Neural cell (in vitro differentiated cells): ENCODE measurements around the gene ECI1. TPM values are rescaled to one million over a fixed set of nuclear protein-coding genes. Genes with fewer than 3 reads are reported as not detected.

ENCODE experiments used
- H2AFZ ChIP-seq: fragments of 200-600, 300-800 bp; sonication (generic), shearing (Covaris generic); 2 replicates; pipeline ENCODE4 v1.6.0; 2014; ENCODE audit warnings: low read depth, mild to moderate bottlenecking, antibody characterized with exemption, low read length, moderate library complexity
- H3F3A ChIP-seq: fragments of 200-600 bp; shearing (Covaris generic); 2 replicates; pipeline ENCODE4 v1.6.1; 2016; ENCODE audit warnings: mild to moderate bottlenecking, moderate library complexity, mixed read lengths, antibody characterized with exemption, low read length; ENCODE audit not compliant: insufficient read depth, poor library complexity, severe bottlenecking
- H3K27ac ChIP-seq: fragments of 200-600, 300-800 bp; sonication (generic), shearing (Covaris generic); 2 replicates; pipeline ENCODE4 v1.5.1; 2014; ENCODE audit warnings: mild to moderate bottlenecking, low read length, moderate library complexity
- H3K27me3 ChIP-seq: fragments of 300-800, 200-600 bp; sonication (generic), shearing (Covaris generic); 2 replicates; pipeline ENCODE4 v1.6.0; 2014; ENCODE audit warnings: mild to moderate bottlenecking, low read depth, low read length, moderate library complexity; ENCODE audit not compliant: insufficient read depth
- H3K36me3 ChIP-seq: fragments of 300-800, 200-600 bp; sonication (generic), shearing (Covaris generic); 2 replicates; pipeline ENCODE4 v1.5.1; 2014; ENCODE audit warnings: mild to moderate bottlenecking, antibody characterized with exemption, low read length, moderate library complexity; ENCODE audit not compliant: insufficient read depth
- H3K4me2 ChIP-seq: fragments of 300-800, 200-600 bp; sonication (generic), shearing (Covaris generic); 2 replicates; pipeline ENCODE4 v1.6.0; 2014; ENCODE audit warnings: mild to moderate bottlenecking, low read length
- H3K4me3 ChIP-seq: fragments of 300-800, 200-600 bp; sonication (generic), shearing (Covaris generic); 2 replicates; pipeline ENCODE4 v1.5.1; 2014; ENCODE audit warnings: mild to moderate bottlenecking, low read length, moderate library complexity
- H3K79me2 ChIP-seq: fragments of 200-600 bp; shearing (Covaris generic); replicated peaks from 2 replicates; pipeline ENCODE4 v1.6.0; 2014; ENCODE audit warnings: mild to moderate bottlenecking, low read length, moderate library complexity; ENCODE audit not compliant: insufficient read depth
- H3K9ac ChIP-seq: fragments of 300-800, 200-600 bp; sonication (generic), shearing (Covaris generic); 2 replicates; pipeline ENCODE4 v1.6.1; 2016; ENCODE audit warnings: mild to moderate bottlenecking, low read length, mixed read lengths
- H3K9me2 ChIP-seq: fragments of 200-600 bp; shearing (Covaris generic); 2 replicates; pipeline ENCODE4 v1.6.1; 2016; ENCODE audit warnings: mild to moderate bottlenecking, low read length, mixed read lengths; ENCODE audit not compliant: insufficient read depth
- H3K9me3 ChIP-seq: fragments of 200-600, 300-800 bp; sonication (generic), shearing (Covaris generic); 2 replicates; pipeline ENCODE4 v1.6.1; 2016; ENCODE audit warnings: mild to moderate bottlenecking, mixed run types, low read length, moderate library complexity, mixed read lengths
- H4K20me1 ChIP-seq: fragments of 200-600 bp; shearing (Covaris generic); 2 replicates; pipeline ENCODE4 v1.6.1; 2016; ENCODE audit warnings: mild to moderate bottlenecking, mixed run types; ENCODE audit not compliant: insufficient read depth
- EP300 ChIP-seq: fragments of 450-650 bp; conservative IDR thresholded peaks from 2 replicates; pipeline ENCODE4 v1.6.1; 2014; ENCODE audit warnings: antibody characterized with exemption, mild to moderate bottlenecking, moderate library complexity; ENCODE audit not compliant: poor library complexity, severe bottlenecking
- EZH2 ChIP-seq: fragments of 200-600, 300-800 bp; shearing (Covaris generic), sonication (generic); IDR thresholded peaks from 2 replicates; pipeline ENCODE4 v1.6.1; 2014; ENCODE audit warnings: antibody characterized with exemption, low read length, borderline replicate concordance, mild to moderate bottlenecking; ENCODE audit not compliant: insufficient read depth, poor library complexity, severe bottlenecking
- MXI1 ChIP-seq: fragments of 450-650 bp; conservative IDR thresholded peaks from 2 replicates; pipeline ENCODE4 v1.6.1; 2014; ENCODE audit warnings: antibody characterized with exemption, mild to moderate bottlenecking; ENCODE audit not compliant: poor library complexity, severe bottlenecking
- POLR2AphosphoS5 ChIP-seq: IDR thresholded peaks from 2 replicates; pipeline ENCODE4 v1.6.1; 2012
- RAD21 ChIP-seq: fragments of 450-650 bp; conservative IDR thresholded peaks from 2 replicates; pipeline ENCODE4 v1.6.1; 2014; ENCODE audit warnings: antibody characterized with exemption, mild to moderate bottlenecking, moderate library complexity
- SMC3 ChIP-seq: fragments of 450-650 bp; conservative IDR thresholded peaks from 2 replicates; pipeline ENCODE4 v1.6.1; 2014; ENCODE audit warnings: antibody characterized with exemption, mild to moderate bottlenecking, moderate library complexity; ENCODE audit not compliant: poor library complexity
- TAF1 ChIP-seq: IDR thresholded peaks from 2 replicates; pipeline ENCODE4 v1.6.1; 2012; ENCODE audit warnings: low read depth
- polyA plus RNA-seq: library from polyadenylated mRNA; depleted of rRNA; stranded (reverse); fragments of >200 nt; gene quantifications from 2 replicates; pipeline ENCODE4 v1.2.3, GENCODE V29; 2014
- TF ChIP-seq, protein P1 (sequence below): fragments of 450-650 bp; IDR thresholded peaks from 2 replicates; pipeline ENCODE4 v1.5.1; 2014; ENCODE audit warnings: antibody characterized with exemption, mild to moderate bottlenecking, moderate library complexity; ENCODE audit not compliant: poor library complexity, severe bottlenecking
- TF ChIP-seq, protein P2 (sequence below): IDR thresholded peaks from 2 replicates; pipeline ENCODE4 v1.6.1; 2012; ENCODE audit warnings: borderline replicate concordance

Gene ECI1
- polyA plus RNA-seq, 1 donor from 2014 or later = 35.3 TPM

DNA sequence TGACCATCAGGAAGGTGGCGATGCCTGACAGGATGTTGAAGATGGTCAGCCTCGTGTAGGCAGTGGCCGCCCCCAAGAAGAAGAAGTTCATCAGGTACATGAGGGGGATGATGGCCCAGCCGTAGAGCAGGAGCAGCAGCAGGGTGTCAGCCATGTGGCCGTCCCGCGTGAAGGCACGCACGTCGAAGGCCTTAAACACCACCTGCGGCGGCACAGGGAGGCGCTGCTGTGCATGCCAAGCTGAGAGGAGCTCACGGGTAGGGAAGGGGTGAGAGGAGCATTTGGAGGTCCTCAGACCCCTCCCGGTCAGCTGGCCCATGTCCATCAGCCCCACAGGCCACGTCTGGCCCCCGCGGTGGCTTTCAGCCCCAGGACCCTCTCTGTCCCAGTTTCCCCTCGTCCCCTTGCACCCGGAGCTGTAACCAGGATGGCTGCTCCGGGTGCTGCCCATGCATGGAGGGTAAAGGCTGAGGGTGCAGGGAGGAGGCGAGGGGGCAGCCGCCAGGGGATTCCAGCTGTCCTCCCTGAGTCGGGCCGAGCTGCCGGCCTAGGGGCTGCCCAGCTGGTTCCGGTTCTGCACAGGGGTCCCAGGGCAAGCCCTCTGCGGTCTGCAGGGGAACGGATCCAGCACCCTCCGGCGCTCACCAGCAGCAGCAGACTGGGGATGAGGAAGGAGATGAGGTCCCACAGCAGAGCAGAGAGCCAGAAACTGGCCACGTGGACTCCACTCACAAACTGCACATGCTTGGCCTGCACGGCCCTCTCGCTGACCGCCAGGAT, 33.6 kb upstream of the ECI1 start:
- Histone ChIP-seq H3K4me2 (no peak overlapping the region), H3K9me3 (no peaks in the 10 kb centered on the region), H3K27me3 (no peaks in the 10 kb centered on the region), H3K9ac (no peak overlapping the region), H3K4me3 (no peak overlapping the region), H3K36me3 (no peaks in the 10 kb centered on the region), H3K79me2 (no peaks in the 10 kb centered on the region), H3F3A (no peaks in the 10 kb centered on the region), H4K20me1 (no peaks in the 10 kb centered on the region), H2AFZ (no peak overlapping the region), H3K9me2 (no peaks in the 10 kb centered on the region), H3K27ac (no peak overlapping the region)
- no peak for TF ChIP-seq EZH2
- TF ChIP-seq, protein P1, sequence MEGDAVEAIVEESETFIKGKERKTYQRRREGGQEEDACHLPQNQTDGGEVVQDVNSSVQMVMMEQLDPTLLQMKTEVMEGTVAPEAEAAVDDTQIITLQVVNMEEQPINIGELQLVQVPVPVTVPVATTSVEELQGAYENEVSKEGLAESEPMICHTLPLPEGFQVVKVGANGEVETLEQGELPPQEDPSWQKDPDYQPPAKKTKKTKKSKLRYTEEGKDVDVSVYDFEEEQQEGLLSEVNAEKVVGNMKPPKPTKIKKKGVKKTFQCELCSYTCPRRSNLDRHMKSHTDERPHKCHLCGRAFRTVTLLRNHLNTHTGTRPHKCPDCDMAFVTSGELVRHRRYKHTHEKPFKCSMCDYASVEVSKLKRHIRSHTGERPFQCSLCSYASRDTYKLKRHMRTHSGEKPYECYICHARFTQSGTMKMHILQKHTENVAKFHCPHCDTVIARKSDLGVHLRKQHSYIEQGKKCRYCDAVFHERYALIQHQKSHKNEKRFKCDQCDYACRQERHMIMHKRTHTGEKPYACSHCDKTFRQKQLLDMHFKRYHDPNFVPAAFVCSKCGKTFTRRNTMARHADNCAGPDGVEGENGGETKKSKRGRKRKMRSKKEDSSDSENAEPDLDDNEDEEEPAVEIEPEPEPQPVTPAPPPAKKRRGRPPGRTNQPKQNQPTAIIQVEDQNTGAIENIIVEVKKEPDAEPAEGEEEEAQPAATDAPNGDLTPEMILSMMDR = no peak

DNA sequence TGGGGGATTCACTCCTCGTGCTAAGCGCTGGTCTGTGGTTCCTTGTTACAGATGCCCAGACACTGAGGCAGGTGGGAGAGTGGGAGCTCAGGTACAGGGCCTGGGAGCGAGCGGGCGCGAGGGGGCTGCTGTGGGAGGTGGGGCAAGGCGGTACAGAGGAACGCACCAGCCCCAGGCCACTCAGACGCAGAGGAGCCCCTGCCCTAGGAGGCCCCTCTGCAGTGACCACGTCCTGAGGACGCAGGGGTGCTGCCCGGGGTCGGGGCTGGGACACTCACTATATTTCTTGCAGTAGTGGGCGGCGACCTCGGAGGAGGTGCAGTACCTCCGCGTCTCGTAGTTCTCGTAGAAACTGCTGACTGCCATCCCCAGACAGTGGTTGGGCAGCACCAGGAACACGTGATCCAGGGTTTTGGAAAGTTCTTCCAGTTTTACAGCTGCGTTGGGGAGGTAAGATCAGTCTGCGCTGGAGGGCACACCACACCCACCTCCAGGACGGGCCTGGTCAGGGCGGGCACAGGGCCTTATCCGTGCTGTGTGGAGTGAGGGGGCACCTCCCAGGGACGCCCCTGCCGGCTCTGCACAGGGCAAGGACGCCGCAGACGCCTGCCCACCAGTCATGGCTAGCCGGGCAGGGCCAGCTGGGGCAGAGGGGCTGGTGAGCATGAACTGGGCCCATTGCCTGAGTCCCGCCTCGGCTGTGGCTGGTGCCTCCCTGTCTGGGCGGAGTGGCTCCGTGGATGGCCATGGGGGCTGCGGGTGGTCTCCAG, 32.8 kb upstream of the ECI1 start:
- Histone ChIP-seq H3K9me3 (no peaks in the 10 kb centered on the region), H2AFZ (no peak overlapping the region), H3K79me2 (no peaks in the 10 kb centered on the region), H3K4me3 (no peak overlapping the region), H3F3A (no peaks in the 10 kb centered on the region), H3K36me3 (no peaks in the 10 kb centered on the region), H3K9ac (no peak overlapping the region), H3K27ac (no peak overlapping the region), H3K27me3 (no peaks in the 10 kb centered on the region), H3K9me2 (no peaks in the 10 kb centered on the region), H3K4me2 (no peak overlapping the region), H4K20me1 (no peaks in the 10 kb centered on the region)
- TF ChIP-seq SMC3 = no peak
- TF ChIP-seq, protein P1 = no peak
- no peak for TF ChIP-seq MXI1
- TF ChIP-seq EP300 = no peak
- TF ChIP-seq EZH2 = no peak
- TF ChIP-seq, protein P2, sequence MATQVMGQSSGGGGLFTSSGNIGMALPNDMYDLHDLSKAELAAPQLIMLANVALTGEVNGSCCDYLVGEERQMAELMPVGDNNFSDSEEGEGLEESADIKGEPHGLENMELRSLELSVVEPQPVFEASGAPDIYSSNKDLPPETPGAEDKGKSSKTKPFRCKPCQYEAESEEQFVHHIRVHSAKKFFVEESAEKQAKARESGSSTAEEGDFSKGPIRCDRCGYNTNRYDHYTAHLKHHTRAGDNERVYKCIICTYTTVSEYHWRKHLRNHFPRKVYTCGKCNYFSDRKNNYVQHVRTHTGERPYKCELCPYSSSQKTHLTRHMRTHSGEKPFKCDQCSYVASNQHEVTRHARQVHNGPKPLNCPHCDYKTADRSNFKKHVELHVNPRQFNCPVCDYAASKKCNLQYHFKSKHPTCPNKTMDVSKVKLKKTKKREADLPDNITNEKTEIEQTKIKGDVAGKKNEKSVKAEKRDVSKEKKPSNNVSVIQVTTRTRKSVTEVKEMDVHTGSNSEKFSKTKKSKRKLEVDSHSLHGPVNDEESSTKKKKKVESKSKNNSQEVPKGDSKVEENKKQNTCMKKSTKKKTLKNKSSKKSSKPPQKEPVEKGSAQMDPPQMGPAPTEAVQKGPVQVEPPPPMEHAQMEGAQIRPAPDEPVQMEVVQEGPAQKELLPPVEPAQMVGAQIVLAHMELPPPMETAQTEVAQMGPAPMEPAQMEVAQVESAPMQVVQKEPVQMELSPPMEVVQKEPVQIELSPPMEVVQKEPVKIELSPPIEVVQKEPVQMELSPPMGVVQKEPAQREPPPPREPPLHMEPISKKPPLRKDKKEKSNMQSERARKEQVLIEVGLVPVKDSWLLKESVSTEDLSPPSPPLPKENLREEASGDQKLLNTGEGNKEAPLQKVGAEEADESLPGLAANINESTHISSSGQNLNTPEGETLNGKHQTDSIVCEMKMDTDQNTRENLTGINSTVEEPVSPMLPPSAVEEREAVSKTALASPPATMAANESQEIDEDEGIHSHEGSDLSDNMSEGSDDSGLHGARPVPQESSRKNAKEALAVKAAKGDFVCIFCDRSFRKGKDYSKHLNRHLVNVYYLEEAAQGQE = no peak
- no peak for TF ChIP-seq RAD21
- no peak for TF ChIP-seq POLR2AphosphoS5
- no peak for TF ChIP-seq TAF1
